GM12872 (cell line): ENCODE measurements around the gene UBAP1.

Experiments used
- TF ChIP-seq, protein P1 (sequence below): IDR thresholded peaks from 3 replicates; pipeline ENCODE4 v1.5.1; 2011; ENCODE audit warnings: low read depth, mild to moderate bottlenecking, low read length, moderate library complexity; ENCODE audit not compliant: insufficient read depth

Gene UBAP1

DNA sequence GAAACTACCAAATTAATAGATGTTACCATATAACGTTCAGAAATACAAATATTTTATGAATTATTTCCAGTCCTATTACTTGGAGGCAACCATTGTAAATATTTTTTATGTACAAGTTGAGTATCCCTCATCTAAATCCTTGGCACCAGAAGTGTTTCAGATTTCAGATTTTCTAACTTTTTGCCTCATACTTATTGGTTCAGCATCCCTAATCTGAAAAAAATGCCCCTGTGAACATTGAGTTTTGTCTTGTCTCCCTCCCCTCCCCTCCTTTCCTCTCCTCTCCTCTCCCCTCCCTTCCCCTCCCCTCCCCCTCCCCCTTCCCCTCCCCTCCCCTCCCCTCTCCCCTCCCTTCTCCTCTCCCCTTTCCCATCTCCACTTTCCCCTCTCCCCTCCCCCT is 40.6 kb downstream of the UBAP1 start:
- TF ChIP-seq, protein P1, sequence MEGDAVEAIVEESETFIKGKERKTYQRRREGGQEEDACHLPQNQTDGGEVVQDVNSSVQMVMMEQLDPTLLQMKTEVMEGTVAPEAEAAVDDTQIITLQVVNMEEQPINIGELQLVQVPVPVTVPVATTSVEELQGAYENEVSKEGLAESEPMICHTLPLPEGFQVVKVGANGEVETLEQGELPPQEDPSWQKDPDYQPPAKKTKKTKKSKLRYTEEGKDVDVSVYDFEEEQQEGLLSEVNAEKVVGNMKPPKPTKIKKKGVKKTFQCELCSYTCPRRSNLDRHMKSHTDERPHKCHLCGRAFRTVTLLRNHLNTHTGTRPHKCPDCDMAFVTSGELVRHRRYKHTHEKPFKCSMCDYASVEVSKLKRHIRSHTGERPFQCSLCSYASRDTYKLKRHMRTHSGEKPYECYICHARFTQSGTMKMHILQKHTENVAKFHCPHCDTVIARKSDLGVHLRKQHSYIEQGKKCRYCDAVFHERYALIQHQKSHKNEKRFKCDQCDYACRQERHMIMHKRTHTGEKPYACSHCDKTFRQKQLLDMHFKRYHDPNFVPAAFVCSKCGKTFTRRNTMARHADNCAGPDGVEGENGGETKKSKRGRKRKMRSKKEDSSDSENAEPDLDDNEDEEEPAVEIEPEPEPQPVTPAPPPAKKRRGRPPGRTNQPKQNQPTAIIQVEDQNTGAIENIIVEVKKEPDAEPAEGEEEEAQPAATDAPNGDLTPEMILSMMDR = no peak

DNA sequence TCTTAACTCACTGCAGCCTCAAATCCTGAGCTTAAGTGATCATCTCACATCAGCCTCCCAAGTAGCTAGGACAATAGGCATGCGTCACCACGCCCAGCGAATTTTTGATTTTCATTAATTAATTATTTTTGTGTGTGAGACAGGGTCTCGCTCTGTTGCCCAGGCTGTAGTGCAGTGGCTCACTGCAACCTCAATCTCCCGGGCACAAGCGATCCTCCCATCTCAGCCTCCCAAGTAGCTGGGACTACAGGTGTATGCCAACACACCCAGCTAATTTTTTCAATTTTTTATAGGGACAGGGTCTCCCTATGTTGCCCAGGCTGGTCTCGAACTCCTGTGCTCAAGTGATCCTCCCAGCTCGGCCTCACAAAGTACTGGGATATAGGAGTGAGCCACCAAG is 41.4 kb downstream of the UBAP1 start:
- TF ChIP-seq, protein P1 = no peak

DNA sequence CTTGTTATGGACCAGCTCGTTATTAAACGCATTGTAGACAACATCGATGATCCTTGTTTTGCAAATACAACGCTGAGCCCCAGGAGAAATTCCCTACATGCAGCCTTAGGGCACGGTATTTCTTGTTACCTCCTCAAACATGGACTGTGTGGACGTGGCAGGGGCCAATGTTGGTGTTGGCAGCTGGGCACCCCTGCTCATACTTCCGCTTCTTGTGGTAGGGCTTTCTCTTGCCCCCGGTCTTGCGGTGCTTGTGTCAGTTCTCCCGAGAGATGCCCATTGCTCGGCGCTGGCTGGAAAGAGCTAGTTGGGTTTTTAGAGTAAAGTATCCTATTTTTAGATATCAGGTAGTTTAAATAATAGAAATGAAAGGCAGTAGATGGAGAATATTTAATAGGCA is 45.5 kb downstream of the UBAP1 start:
- TF ChIP-seq, protein P1 = no peak

- TF ChIP-seq, protein P1 = no peak
These were observed 48.6 kb downstream of the UBAP1 start for GRCh38 chr9:34227445-34227844.

GRCh38 chr9:34230556-34230955 is 51.7 kb downstream of the UBAP1 start:
- TF ChIP-seq, protein P1 = no peak

GRCh38 chr9:34232201-34232600 is 53.4 kb downstream of the UBAP1 start:
- TF ChIP-seq, protein P1 = no peak

GRCh38 chr9:34233672-34234071 is 54.8 kb downstream of the UBAP1 start:
- TF ChIP-seq, protein P1 = no peak

GRCh38 chr9:34237836-34238235 is 59.0 kb downstream of the UBAP1 start:
- TF ChIP-seq, protein P1 = no peak
